ENCODE data around the gene DLG1. TPM values are rescaled to one million over a fixed set of nuclear protein-coding genes. Genes with fewer than 3 reads are reported as not detected.

DLG1 gene
- total RNA-seq, 4 donors from 2014 or later = 71.4 to 96.7 (median 88.5) TPM

DNA sequence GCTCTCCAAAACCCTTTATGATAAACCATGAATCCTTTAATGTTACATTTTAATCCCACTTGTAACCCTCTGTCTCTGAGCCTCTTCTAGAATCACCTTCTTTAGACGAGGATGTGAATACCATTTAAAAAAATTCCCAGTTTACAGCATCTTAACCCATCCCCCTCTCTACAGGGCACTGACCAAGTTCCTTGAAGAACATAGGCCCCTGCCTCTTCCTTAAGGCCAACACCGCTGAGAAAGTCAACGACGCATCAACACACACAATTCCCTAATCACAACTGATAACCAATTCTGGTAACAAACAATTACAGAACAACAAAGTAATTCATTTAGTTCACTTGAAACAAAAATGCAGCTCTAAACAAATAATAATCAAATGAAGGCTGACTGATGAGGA lies 130.3 kb downstream of the DLG1 start:
- intact Hi-C loops (cut with DNase I; ENCODE audit: low total_unique reads) = no loop called here
- TF ChIP-seq POLR2A (IDR thresholded peaks at IDR 0.05) = no peak
- no peak for DNase-seq (ENCODE audit: low spot score in 2 of 2)
- no peak overlapping the region for H3K4me3 ChIP-seq (ENCODE audit: low read depth, poor library complexity, severe bottlenecking)
- 85 to 92% methylated on average over 4 of the region's 4 CpGs for WGBS, 2 donors

DNA sequence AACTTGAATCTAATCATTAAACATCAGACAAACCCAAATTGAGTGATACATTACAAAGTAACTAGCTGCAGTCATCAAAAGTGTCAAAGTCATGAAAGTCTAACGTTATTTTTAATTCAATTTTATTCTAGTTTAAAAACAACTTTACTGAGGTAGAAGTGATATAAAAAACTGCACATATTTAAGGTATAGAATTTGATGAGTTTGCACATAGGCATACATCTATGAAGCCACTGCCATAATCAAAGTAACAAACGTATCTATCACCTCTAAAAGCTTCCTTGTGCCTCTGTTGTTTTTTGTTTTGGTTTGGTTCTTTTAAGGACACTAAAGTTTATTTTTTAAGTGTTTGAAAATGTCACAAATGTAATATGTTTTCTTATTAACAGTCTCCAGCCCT lies 130.9 kb downstream of the DLG1 start:
- no peak for DNase-seq (ENCODE audit: low spot score in 2 of 2)
- TF ChIP-seq, protein P1, sequence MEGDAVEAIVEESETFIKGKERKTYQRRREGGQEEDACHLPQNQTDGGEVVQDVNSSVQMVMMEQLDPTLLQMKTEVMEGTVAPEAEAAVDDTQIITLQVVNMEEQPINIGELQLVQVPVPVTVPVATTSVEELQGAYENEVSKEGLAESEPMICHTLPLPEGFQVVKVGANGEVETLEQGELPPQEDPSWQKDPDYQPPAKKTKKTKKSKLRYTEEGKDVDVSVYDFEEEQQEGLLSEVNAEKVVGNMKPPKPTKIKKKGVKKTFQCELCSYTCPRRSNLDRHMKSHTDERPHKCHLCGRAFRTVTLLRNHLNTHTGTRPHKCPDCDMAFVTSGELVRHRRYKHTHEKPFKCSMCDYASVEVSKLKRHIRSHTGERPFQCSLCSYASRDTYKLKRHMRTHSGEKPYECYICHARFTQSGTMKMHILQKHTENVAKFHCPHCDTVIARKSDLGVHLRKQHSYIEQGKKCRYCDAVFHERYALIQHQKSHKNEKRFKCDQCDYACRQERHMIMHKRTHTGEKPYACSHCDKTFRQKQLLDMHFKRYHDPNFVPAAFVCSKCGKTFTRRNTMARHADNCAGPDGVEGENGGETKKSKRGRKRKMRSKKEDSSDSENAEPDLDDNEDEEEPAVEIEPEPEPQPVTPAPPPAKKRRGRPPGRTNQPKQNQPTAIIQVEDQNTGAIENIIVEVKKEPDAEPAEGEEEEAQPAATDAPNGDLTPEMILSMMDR (IDR thresholded peaks at IDR 0.05) = no peak
- TF ChIP-seq POLR2A (IDR thresholded peaks at IDR 0.05) = no peak
- WGBS, 2 donors = 84 to 87% methylated on average over 2 of the region's 2 CpGs
- intact Hi-C loops (cut with DNase I; ENCODE audit: low total_unique reads) = no loop called here
- H3K4me3 ChIP-seq (ENCODE audit: low read depth, poor library complexity, severe bottlenecking) = no peak overlapping the region

DNA sequence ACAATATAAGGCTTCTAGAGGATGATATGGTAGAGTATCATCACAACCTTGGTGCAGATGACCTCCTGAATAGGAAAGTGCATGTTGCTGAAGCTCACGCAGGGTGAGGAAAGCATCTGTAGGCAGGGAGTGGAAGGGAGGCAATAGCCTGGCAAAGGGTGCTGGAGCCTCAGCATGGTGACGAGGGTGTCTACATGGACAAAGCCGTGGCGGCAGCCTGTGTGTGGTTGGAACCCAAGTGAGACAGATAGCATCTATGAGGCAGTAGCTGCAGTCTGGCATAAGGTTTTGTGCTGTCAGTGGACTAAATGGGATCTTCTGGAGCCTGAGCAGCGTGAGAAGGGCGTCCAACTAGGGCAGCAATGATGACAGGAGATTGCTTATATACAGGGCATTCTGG lies 132.5 kb downstream of the DLG1 start:
- intact Hi-C loops (cut with DNase I; ENCODE audit: low total_unique reads) = no loop called here
- no peak for TF ChIP-seq POLR2A (IDR thresholded peaks at IDR 0.05)
- TF ChIP-seq, protein P1 (IDR thresholded peaks at IDR 0.05) = no peak
- no peak for DNase-seq (ENCODE audit: low spot score in 2 of 2)
- H3K4me3 ChIP-seq (ENCODE audit: low read depth, poor library complexity, severe bottlenecking) = no peak overlapping the region
- WGBS, 2 donors = 88 to 91% methylated on average over 6 of the region's 6 CpGs

DNA sequence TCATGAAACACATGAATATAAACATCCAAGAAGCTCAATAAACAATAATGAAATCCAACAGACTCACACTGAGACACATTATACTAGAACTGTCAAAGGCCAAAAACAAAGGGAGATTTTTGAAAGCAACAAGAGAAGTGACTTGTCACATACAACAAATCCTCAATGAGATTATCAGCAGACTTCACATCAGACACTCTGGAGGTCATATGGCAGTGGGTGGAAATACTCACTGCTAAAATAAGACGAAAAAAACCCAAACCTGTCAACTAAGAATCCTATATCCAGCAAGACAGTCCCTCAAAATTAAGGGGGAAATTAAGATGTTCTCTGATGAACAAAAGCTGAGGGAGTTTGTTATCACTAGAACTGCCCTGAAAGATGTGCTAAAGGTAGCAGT lies 143.4 kb downstream of the DLG1 start:
- 92 to 100% methylated on average over 1 of the region's 1 CpG for WGBS, 2 donors
- DNase-seq (ENCODE audit: low spot score in 2 of 2) = no peak
- TF ChIP-seq, protein P1 (IDR thresholded peaks at IDR 0.05) = no peak
- TF ChIP-seq POLR2A (IDR thresholded peaks at IDR 0.05) = no peak
- H3K4me3 ChIP-seq (ENCODE audit: low read depth, poor library complexity, severe bottlenecking) = no peak overlapping the region
- intact Hi-C loops (cut with DNase I; ENCODE audit: low total_unique reads) = no loop called here

DNA sequence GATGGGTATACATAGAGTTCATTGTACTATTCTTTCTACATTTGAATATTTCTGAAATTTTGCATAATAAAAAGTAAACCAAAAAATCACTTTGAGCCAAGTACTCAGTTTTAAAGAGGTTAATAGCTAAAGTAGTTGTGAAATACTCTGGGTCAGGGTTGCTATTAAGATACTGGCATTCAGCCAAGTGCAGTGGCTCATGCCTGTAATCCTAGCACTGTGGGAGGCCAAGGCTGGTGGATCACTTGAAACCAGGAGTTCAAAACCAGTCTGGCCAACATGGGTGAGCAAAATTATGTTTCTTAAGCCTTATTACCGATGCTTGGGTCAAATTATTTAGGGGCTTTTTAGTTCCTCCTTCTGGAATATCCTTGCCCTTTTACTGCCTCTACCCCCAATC lies 146.8 kb downstream of the DLG1 start:
- 79 to 90% methylated on average over 1 of the region's 1 CpG for WGBS, 2 donors
- TF ChIP-seq, protein P1 (IDR thresholded peaks at IDR 0.05) = no peak
- no peak for TF ChIP-seq POLR2A (IDR thresholded peaks at IDR 0.05)
- H3K4me3 ChIP-seq (ENCODE audit: low read depth, poor library complexity, severe bottlenecking) = no peak overlapping the region
- DNase-seq (ENCODE audit: low spot score in 2 of 2) = peak in 1 of 2 donors; percentile 23
- intact Hi-C loops (cut with DNase I; ENCODE audit: low total_unique reads) = no loop called here

DNA sequence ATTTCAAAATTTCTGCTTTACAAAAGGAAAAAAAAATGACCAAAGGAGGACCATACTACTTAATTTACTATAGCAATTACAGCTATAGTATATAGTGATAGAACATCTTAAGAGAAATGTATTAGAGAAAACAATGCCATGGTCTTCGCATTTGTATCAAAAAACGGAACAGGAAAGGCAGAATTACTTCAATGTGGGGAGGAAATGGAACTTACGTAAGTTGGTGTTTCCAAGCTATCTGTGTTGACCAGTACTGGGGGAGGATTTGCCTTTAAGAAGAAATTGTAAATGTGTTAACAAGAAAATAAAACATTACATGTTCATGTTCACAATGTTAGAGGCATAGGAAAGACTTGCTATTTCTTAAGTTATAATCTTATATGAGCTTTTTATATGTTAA lies 148.9 kb downstream of the DLG1 start:
- no peak for DNase-seq (ENCODE audit: low spot score in 2 of 2)
- 68 to 84% methylated on average over 3 of the region's 3 CpGs for WGBS, 2 donors
- TF ChIP-seq POLR2A (IDR thresholded peaks at IDR 0.05) = no peak
- TF ChIP-seq, protein P1 (IDR thresholded peaks at IDR 0.05) = no peak
- intact Hi-C loops (cut with DNase I; ENCODE audit: low total_unique reads) = no loop called here
- H3K4me3 ChIP-seq (ENCODE audit: low read depth, poor library complexity, severe bottlenecking) = no peak overlapping the region
